Neural progenitor cell (in vitro differentiated cells): Measurements from ENCODE around the gene RCE1.

Experiments
- EZH2 ChIP-seq: fragments of 200-600 bp; sonication (generic); IDR thresholded peaks from 2 replicates; pipeline ENCODE4 v1.6.1; 2017; ENCODE audit warnings: antibody characterized with exemption, mild to moderate bottlenecking, moderate library complexity
- EZH2phosphoT487 ChIP-seq: fragments of 200-600 bp; sonication (generic); IDR thresholded peaks from 2 replicates; pipeline ENCODE4 v1.6.1; 2017; ENCODE audit warnings: antibody characterized with exemption
- TF ChIP-seq, protein P1 (sequence below): fragments of 200-600 bp; sonication (generic); IDR thresholded peaks from 2 replicates; pipeline ENCODE4 v1.5.1; 2017; ENCODE audit warnings: antibody characterized with exemption, mild to moderate bottlenecking

DNA sequence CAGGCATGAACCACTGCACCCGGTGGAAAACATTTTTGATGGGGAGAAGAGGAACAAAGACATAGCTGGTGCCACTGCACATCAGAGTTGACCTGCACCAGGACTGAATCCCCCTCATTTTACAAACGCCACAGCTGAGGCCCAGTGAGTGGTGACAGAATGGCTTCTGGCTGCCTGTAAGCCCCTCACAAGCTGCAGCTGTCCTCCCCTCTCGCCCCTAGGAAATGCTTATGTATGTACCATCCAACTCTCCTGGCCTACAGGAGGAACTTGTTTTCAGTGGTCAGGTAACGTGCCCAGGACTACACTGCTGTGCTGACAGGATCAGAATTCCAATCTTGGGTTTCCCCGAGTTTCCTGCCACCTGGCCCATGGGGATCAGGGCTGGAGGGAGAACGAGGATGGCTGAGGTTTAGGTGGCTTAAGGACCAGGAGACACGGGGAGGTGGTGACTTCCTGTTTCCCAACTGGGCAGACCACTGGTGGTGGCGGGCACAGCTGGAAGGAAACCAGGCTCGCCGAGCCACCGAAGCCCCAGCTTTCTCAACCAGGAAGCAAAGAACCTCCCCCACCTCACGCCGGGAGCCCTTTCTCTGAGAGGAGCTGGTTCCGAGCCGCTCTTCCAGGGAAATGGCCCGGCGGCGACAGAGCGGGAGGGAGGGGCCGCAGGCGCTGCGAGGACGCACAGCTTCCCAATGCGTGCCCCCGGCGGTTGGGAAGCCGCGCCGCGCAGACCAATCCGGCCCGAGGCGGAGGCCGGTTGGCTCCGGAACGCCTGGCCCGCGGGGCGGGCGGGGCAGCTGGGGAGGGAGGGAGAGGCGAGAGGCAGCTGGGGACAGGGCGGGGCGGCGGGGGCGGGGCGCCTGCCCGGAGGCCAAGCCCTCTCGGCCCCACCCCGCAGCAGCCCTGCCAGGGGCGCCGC, 12.6 kb downstream of the RCE1 start:
- TF ChIP-seq, protein P1, sequence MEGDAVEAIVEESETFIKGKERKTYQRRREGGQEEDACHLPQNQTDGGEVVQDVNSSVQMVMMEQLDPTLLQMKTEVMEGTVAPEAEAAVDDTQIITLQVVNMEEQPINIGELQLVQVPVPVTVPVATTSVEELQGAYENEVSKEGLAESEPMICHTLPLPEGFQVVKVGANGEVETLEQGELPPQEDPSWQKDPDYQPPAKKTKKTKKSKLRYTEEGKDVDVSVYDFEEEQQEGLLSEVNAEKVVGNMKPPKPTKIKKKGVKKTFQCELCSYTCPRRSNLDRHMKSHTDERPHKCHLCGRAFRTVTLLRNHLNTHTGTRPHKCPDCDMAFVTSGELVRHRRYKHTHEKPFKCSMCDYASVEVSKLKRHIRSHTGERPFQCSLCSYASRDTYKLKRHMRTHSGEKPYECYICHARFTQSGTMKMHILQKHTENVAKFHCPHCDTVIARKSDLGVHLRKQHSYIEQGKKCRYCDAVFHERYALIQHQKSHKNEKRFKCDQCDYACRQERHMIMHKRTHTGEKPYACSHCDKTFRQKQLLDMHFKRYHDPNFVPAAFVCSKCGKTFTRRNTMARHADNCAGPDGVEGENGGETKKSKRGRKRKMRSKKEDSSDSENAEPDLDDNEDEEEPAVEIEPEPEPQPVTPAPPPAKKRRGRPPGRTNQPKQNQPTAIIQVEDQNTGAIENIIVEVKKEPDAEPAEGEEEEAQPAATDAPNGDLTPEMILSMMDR: no peak
- TF ChIP-seq EZH2phosphoT487: no peak
- TF ChIP-seq EZH2: peak; percentile 18
